GM19238 (cell line): Measurements from ENCODE around the gene DNER.
"Not testable (repeated sequence)": the region's sequence is repeated elsewhere in the genome, so short reads cannot be mapped to it uniquely, and the experiment has no call there.

Experiments
- DNase-seq: peaks from one replicate; pipeline ENCODE4 v3.0.0; 2011; ENCODE audit warnings: low spot score; ENCODE audit not compliant: insufficient read length

DNER gene

DNA sequence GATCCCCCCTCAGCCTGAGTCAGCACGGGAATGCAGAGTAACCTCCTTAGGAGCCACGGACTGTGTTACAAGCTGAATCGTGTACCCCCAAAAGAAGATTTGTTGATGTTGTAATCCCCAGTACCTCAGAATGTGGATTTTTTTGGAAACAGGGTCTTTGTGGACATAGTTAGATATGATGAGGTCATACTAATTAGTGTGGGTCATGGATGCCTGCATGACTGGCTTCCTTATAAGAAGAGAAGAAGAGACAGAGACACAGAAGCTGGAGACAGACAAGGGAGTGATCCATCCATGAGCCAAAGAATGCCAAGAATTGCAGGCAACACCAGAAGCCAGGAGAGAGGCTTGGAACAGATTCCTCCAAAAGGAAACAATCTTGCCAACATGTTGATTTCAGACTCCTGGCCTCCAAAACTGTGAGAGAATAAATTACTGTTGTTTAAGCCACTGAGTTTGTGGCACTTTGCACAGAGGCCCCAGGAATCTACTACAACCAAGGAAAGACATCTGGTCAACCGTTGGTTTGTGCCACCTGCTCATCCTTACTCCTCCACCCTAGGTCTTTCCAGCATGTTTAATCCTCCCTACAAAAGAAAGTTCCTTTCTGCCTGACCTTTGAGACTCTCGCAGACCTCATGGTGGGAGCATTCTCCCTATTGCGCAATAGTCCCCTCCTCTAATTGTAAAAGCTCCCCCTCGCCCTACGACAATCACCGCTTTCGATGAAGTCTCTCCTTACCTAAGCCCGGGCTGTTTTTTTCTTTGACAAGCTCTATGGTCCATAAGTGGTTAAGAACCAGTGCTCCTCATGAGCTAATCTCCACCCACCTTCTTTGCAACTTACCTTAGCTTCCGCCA, 91.6 kb downstream of the DNER start:
- no peak for DNase-seq

DNA sequence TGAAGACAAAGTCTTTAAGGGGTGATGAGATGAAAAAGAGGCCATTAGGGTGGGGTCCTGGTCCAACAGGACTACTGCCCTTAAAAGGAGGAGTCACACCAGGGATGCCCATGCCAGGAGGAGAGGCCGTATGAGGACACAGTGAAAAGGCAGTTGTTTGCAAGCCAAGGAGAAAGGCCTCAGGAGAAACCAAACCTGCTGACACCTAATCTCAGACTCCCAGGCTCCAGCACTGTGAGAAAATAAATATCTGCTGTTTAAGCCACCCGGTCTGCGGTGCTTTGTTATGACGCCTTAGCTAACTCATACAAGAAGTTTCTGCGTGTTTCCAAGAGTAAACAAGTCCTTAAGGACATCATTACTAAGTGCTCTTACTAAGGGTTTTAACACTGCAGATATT, 93.6 kb downstream of the DNER start:
- DNase-seq = no peak

DNA sequence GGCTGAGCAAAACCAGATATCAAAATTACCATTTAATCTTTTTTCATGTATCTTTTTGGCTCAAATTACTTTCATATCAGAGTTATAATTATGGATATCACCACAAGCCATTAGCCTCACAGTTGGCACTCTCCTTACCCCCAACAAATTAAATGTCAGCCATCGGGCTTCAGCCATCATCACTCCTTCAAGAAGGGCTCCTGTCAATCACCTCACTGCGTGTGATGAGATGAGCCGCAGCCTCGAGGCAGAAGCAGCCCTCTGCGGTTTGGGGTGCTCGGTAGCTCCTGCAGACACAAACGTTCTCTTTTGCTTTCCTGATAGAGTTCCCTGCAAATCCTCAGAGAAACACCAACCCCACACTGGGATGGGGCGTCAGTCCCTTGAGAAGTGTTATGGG, 94.1 kb downstream of the DNER start:
- DNase-seq = no peak

DNA sequence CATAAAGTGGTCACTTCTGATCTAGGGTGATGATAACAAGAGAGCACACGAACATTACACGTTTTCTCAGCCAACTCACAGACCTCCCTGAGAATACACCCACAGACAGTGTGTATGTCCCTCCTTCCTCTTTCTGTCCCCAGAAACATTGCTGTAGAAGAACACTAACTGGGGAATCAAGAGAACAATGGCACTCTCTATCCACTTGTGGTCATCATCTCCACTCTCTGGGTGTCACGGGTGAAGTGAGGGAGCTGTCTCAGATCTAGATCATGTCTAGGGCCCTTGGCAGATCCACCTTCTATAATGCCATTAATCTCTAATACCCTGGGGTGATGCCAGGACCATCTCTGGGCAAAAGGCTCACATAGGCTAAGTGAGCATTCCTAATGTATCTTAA, 97.9 kb downstream of the DNER start:
- no peak for DNase-seq

DNA sequence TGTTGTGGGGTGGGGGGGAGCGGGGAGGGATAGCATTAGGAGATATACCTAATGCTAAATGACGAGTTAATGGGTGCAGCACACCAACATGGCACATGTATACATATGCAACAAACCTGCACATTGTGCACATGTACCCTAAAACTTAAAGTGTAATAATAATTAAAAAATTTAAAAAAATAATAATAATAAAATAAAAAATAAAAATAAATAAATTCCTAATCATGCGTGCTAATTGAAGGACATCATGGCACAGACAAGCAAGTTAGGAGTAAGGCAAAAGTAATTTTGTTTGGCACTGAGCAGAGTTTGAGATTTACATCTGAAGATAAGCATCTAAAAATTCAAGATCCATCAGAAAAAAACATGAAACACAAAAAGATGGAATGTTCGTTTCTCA, 100.3 kb downstream of the DNER start:
- not testable (repeated sequence) for DNase-seq

DNA sequence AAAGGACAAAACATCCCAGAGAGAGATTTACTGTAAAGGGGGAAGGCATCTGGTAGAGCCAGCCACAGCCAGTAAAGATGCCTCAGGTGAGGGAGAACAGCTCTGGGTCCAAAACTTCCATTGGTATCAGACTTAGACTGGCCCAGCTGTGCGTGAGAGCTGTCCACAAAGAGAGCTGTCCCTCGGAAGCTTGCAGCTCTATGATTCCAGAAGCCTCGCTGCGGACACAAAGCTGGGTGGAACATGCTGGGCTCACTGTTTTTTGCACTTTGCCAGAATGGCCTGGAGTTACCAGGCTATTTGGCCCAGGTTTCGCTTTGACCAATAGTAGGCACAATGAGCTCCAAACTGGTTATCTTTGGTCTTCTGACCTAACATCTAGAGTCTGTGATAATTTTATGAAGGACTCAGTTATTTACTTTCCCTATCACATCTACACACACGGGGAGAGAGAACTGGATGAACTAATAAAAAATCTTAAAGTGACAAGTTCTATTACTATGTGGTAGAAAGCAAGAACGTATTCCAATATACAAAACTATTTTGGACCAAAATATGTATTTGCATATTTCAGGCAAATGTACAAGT, 101.9 kb downstream of the DNER start:
- DNase-seq = no peak

DNA sequence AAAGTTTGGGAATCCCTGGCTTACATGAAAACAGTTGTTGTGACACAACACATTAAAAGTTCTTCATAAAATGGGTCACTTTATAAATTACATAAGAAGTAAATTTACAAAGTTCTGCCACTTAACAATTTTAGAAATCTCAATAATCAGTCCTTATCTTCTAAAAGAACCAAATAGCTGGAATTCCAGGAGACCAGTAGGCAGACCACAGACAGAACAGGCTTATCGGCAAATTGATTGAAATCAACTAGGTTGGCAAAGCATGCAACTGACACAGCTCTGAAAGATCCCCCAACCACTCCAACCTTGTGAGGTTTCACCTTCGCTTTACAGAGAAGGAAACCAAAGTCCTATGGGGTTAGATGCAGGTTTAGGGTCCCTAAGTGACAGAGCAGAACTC, 103.0 kb downstream of the DNER start:
- DNase-seq = no peak

DNA sequence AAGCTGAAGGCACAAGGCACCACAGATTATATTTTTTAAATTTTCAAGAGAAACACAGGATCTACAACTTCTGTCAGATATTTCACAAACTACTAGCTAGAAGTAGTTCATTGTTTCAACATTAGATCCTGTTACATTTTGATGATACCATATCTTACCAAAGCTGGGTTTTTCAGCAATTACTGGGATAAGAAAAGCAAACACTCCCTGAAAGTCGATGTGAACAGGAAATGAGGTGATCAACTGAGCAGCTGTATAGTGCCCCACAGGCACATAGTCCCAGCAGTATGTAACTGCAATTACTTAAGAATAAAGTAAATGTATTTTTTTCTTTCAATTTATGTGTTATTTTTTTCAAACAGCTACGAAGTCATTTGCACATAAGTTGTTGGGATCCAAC, 103.5 kb downstream of the DNER start:
- DNase-seq = no peak

DNA sequence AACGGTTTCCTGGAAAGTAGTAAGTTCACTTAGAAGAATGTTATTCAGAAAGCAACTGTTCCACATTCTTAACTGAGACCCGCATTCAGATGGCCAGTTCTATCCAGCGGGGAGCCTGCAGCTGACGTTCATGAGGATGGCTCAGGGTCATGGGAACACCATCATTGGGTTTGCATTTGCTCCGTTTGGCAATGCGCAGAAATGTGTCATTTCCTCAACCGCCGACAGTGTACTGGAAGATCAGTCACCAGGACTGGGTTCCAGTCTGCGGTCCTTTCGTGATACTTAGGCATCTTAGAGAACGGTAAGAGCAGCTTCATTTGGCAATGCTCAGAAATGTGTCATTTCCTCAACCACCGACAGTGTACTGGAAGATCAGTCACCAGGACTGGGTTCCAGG, 104.0 kb downstream of the DNER start:
- DNase-seq = no peak

DNA sequence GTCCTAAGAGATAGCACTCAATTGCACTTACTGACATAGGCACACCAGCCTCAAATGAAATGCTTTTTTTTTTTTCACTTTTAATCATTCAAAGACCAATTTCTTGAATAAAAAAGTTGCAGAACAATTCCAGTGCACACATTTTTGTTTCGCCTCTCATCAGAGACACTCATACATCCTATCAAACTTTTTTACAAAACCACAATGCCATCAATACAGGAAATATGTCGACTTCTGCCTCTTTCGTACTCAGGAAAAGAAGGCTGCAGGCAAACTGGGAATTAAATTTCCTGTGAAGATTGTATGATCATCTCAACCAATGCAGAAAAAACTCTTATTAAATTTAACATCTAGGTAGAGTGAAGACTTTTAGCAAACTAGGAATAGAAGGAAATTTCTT, 112.4 kb downstream of the DNER start:
- no peak for DNase-seq

DNA sequence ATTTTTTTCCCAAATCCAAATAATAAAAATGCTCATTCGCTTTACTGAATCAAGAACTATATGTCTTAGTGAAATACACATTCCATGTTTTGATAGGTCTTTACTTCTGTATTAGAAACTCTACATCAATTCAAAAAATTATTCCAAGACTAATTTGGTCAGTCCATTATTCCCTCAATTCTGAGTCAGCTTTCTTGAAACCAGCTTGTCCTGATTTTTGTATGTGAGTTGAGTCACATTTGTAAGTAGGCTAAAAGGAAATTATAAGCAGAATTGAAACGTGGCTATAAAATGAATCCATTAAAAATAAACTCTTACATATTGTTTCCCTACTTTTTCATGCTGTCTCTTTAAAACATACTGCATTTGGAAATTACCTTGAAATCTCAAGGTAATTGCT, 113.0 kb downstream of the DNER start:
- DNase-seq = no peak

DNA sequence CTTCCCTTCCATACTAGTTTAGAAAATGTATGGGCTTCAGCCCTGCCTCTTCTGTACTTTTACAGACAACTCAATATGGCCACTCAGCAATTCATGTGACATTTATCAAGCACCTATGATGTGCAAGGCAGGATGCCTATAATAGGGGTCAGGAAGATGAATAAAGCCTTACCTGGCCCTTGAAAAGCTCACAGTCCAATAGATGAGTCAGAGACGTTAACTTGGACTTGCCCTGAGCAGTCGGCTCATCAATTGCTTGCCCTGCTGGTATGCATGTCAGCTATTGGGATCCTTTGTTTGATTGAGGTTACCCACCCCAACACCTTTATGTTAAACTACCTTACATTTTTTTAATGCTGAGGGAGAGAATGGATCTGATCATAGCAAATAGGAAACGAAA, 116.1 kb downstream of the DNER start:
- DNase-seq = no peak

DNA sequence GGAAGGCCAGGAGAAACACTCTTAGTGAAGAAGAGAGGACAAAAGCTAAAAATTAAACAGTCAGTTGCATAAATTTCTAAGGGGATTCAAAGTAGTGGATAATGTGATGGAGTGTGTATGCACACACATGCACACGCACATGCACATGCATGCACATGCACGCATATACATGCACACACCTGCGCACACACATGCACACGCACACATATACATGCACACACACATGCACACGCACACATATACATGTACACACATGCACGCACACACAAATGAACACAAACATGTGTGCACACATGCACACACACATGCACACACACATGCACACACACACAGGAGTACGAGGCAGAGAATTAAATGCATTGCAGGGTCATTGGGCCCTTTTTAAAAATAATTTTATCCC, 117.6 kb downstream of the DNER start:
- no peak for DNase-seq

DNA sequence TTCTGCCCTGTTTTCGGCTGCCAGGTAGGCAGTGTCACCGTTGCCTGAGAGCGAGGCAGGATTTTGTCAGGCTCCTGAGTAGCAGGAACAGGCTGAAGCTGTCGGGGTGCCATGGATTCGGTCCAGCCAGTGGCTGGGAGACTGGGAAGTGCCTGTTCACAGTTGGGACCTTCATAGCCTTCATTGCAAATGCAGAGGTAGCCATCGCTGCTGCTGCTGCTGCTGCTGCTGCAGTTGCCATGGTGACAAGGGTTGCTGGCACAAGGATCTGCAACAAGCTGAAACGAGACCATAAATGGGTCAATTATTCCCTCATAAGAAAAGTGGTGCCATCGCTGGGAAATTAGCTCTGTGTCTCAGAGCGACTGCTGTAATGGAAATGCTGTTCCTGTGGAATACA, 122.7 kb downstream of the DNER start:
- no peak for DNase-seq

DNA sequence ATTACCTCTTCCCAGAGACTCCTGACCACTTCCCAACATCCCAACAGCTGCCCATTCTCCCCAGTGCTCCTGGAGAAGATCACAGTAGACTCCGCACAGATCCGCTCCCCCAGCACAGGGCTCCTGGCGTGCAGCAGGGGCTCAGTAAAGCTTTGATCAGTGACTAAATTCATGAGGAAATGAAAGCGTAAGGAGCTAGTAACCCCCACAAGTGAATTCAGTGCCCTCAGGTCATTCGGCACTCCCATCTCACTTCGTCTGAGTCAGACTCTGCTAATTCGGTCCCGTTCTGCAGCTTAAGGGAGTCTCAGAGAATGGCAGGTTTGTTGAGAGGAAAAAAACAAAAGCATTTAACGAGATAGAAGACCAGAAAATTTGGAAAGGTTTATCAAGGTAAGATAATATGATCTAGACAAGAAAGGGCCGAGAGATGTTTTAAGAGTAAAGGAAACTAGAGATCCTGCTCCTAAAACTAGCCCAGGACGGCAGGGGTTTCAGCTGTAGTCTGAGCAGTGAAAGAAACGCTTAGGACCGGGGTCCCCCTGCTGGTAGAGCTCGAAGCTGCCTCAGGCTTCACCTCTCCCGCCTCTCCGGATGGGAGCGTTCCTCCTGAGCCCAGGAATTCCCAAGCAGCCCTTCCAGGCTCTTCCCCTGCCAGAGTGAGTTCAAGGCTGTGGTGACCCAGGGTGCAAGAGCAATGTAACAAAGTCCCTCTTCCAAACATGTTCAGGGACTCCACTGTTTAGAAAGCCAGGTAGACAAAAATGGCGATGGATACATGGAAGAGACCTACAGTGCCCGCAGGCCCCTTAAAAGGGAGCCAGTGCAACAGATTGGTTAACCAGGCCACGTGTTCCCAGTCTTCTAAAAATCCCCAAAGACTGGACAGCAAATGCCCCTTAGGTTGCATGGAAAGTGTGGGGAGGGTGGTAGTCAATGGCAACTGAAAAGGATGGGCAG, 127.3 kb downstream of the DNER start:
- peak; percentile 22 for DNase-seq

DNA sequence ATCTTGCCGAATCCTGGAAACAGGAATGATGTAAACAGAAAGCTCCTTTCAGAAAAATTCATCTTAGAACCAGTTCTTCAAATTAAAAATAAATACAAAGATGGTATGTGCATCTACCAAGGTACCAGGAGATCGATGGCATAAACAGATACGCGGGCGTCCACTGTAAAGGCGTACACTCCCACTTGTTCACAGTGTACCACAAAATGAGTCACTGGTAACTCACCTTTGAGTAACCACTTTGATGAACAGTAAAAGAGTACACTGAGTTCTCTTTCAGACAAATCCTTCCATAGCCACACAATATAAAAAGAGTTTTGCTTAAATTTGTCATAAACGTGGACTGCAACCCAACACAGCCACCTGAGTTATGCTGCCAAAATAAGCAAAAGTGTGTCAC, 128.3 kb downstream of the DNER start:
- no peak for DNase-seq

DNA sequence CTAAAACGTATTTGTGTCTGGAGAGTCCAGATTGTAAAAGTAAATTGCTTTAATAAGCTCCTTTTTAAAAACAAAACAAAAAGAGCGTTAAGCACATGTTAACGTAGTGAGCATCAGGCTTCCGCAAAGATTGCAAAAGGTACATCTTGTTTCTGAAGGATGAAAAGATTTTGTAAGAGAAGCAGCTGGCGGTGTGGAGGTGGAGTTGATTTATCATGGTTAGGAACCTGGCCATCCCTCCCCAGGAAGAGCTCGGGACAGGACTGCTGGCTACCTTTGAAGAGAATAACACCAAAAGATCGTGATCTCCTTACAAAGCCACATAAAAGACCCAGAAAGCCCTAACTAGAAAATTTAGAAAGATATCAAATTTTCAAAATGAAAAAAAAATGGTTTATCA, 132.2 kb downstream of the DNER start:
- DNase-seq = no peak

DNA sequence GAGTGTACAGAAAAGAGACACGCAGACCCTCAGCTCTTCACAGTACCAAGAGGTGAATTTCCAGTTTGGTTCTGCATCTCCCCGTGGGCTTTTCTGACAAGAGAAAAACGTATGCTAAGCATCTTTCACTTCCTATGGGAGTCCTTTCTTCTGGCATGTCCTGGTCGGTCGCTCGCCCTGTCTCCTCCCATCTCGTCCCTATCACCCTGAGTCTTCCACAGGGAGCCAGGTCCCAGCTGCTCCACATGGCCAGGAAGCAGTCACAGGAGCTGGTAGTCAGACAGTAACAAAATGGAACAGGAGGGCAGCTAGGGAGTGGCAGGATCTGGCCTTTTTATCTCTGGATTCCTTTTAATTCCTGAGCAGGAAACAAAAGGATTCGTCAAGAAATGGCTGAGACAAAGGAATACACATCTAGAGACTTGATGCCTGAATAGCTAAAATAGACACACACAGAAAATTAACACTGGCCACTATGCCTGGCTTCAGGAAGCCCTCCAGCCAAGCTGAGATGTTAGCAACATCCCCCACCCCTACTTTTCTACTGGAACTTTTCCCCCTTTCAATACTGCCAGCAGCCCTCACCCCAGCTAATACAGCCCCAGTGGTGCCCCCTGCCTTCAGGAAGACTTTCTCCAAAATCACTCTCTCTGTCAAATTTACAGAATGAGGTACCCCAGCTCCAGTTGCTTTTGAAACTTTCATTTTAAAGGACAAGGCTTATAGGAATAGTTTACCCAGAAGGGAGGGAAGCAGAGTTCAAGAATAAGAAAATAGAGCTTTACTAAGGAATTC, 136.1 kb downstream of the DNER start:
- DNase-seq = no peak

DNA sequence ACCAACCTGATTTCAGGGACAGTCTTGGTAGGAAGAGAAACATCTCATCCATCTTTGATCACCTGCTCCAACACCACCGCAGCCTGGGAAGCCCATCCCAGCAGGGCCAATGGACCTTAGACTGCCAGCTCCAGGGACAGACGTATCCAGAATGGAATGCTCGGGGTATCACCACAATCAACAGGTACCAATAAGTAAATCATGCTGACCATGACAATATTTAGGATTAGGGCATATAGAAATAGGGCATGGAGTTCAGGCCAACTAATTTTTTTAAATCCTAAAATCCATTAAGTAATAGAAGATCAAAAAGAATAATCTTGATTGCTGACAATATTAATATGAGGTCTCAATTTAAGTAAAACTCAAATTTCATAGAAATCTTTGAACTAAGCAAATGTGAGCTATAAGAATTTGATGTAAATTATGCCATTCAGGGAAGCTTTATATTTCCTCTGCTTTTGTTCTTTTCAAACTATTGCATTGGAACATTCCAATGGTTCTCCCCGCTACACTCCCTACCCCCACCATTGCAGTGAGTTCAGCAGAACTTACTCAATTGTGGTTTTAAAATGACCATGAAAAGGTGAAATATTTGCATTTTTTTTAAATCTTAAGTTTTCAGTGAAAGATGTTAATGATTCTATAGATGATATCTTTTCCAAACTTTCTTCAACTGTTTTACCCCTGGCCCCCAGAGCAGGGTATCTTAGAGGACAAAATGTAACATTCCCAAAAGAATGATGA, 138.6 kb downstream of the DNER start:
- no peak for DNase-seq

DNA sequence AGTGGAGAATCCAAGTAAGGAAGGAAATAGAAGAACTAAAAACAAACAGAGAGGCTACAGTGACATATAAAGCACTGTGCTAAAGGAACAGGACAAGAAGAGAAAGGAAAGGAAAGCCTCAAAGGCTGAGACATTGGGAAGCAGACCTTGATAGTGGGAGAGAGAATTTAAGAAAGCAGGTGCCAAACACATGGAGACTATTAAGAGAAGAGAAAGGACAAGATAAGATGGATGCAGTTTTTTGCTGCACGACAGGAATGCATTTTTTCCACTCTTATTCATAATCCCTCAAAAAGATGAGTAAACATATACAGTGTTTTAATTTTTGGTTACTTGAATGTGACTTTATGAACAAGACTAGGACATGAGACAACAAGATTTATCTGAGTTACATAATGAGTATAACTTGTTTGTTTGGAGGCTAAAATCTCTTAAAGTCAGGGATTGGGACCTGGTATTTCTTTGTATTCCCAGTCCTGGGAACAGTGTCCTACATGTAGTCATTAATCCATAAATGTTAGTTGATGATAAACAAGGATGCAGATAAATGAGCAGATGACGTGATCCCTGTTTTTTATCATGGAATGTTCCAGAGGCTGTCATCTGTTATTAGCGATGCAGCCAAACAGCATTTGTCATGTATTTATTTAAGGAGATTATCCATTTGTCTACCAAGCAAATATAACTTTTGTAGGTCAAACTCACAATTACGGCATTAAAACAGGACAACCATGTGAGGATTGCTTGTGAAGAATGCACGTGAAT, 141.7 kb downstream of the DNER start:
- no peak for DNase-seq
